HepG2 (cell line): ENCODE results near the gene PRKACG. TPM values are rescaled to one million over a fixed set of nuclear protein-coding genes. Genes with fewer than 3 reads are reported as not detected.

Experiments used
- ATAC-seq: fragments of 200-7000 bp; cut with Tn5 transposase; 3 replicates; pipeline ENCODE4 v1.9.1; 2020; ENCODE audit warnings: mild to moderate bottlenecking, moderate library complexity
- BruUV-seq: library from RNA; stranded (reverse); fragments of 400-500 nt; replicated peaks from 2 replicates; lab custom pipeline; 2021; lab: Mats Ljungman, UMichigan
- CTCF ChIA-PET: fragments of 300-600 bp; formaldehyde crosslinking; extraction: SDS; loops from one replicate; lab custom pipeline; 2021; ENCODE audit warnings: low total read pairs, inconsistent platforms, low intra/inter-chr PET ratio; lab: Yijun Ruan, JAX
- POLR2A ChIA-PET: fragments of 350-600 bp; sonication (Branson Sonifier 250); formaldehyde crosslinking; loops from one replicate; lab custom pipeline; 2020; ENCODE audit warnings: antibody characterized with exemption, inconsistent platforms; lab: Yijun Ruan, JAX
- DNase-seq: peaks from one replicate; pipeline ENCODE4 v3.0.0-alpha.2; 2015; ENCODE audit warnings: low spot score
- FAIRE-seq: peaks from 3 replicates; lab custom pipeline; 2011; peaks lifted over from hg19 to GRCh38; lab: Jason Lieb, UNC
- H2AFZ ChIP-seq: one replicate; pipeline ENCODE4 v1.6.1; 2011; ENCODE audit warnings: low read length, inconsistent platforms
- H3K27ac ChIP-seq: fragments of 300-600 bp; 3 replicates; pipeline ENCODE4 v1.8.0; 2011; ENCODE audit warnings: mixed run types, mild to moderate bottlenecking, mixed read lengths, low read length, inconsistent platforms; ENCODE audit not compliant: insufficient read depth; ENCODE audit errors: extremely low read length
- H3K27me3 ChIP-seq, 2 experiments: fragments of 200-600 bp in 1 of 2; 2 replicates in 1 of 2; 3 replicates in 1 of 2; pipeline versions ENCODE4 v1.6.0 to v1.8.0; 2011; ENCODE audit warnings: low read length in 2 of 2, mild to moderate bottlenecking in 2 of 2, moderate library complexity in 2 of 2, inconsistent platforms in 1 of 2; ENCODE audit not compliant: insufficient read depth in 2 of 2, control insufficient read depth in 1 of 2
- H3K36me3 ChIP-seq, 2 experiments: fragments of 200-600 bp in 1 of 2; replicated peaks in 1 of 2; 2 replicates in 1 of 2; 3 replicates in 1 of 2; pipeline versions ENCODE4 v1.5.1 to v1.8.0; 2011; ENCODE audit warnings: low read length in 2 of 2, inconsistent platforms in 1 of 2; ENCODE audit not compliant: insufficient read depth in 2 of 2, control insufficient read depth in 1 of 2
- H3K4me1 ChIP-seq: 2 replicates; pipeline ENCODE4 v1.5.1; 2012; ENCODE audit warnings: low read length, inconsistent platforms; ENCODE audit not compliant: insufficient read depth
- H3K4me2 ChIP-seq: 2 replicates; pipeline ENCODE4 v1.6.0; 2011; ENCODE audit warnings: low read depth, low read length, inconsistent platforms
- H3K4me3 ChIP-seq, 3 experiments: fragments of 200-600 bp in 1 of 3; sonication (generic), shearing (Covaris generic) in 1 of 3; replicated peaks in 1 of 3; 2 replicates each; pipeline ENCODE4 v1.5.1; 2011 to 2016; ENCODE audit warnings: low read length in 3 of 3, inconsistent platforms in 2 of 3, low read depth in 2 of 3, mild to moderate bottlenecking in 2 of 3, control low read depth in 1 of 3, mixed read lengths in 1 of 3; ENCODE audit not compliant: insufficient read depth in 1 of 3
- H3K79me2 ChIP-seq: one replicate; pipeline ENCODE4 v1.6.1; 2011; ENCODE audit warnings: low read length, inconsistent platforms; ENCODE audit not compliant: insufficient read depth
- H3K9ac ChIP-seq: 2 replicates; pipeline ENCODE4 v1.6.0; 2011; ENCODE audit warnings: mild to moderate bottlenecking, low read depth, low read length, inconsistent platforms; ENCODE audit not compliant: insufficient read depth
- H3K9me3 ChIP-seq: 2 replicates; pipeline ENCODE4 v1.5.1; 2012; ENCODE audit warnings: mild to moderate bottlenecking, low read length
- H4K20me1 ChIP-seq: 2 replicates; pipeline ENCODE4 v1.6.0; 2011; ENCODE audit warnings: inconsistent platforms, mild to moderate bottlenecking, low read length, moderate library complexity; ENCODE audit not compliant: insufficient read depth
- ASH2L ChIP-seq: fragments of 300-600, 200-600 bp; sonication (generic); IDR thresholded peaks from 2 replicates; pipeline ENCODE4 v1.7.0; 2017; ENCODE audit warnings: low read depth, mild to moderate bottlenecking, moderate library complexity, mixed read lengths, low read length; ENCODE audit not compliant: insufficient read length
- ELF3 ChIP-seq: IDR thresholded peaks from 2 replicates; pipeline ENCODE4 v1.6.1; 2016; ENCODE audit warnings: missing genetic modification reagents, missing compliant biosample characterization
- FOXC1 ChIP-seq: sonication (generic); formaldehyde crosslinking; IDR thresholded peaks from 2 replicates; pipeline ENCODE4 v1.8.0; 2022; ENCODE audit warnings: mild to moderate bottlenecking, missing genetic modification reagents, borderline replicate concordance
- FOXP1 ChIP-seq, 2 experiments: fragments of 450-650 bp in 1 of 2; IDR thresholded peaks; 2 replicates each; pipeline ENCODE4 v1.6.1; 2017 to 2018; ENCODE audit warnings: antibody characterized with exemption in 1 of 2
- KMT2B ChIP-seq: IDR thresholded peaks from 2 replicates; pipeline ENCODE4 v1.6.1; 2016; ENCODE audit warnings: missing genetic modification reagents, missing compliant biosample characterization
- MAFK ChIP-seq, 2 experiments: IDR thresholded peaks in 1 of 2; conservative IDR thresholded peaks in 1 of 2; 2 replicates each; pipeline ENCODE4 v1.6.1; 2011; ENCODE audit warnings: improper control_type of control experiment in 2 of 2, low read length in 2 of 2
- NONO ChIP-seq, 2 experiments: fragments of 450-650 bp in 1 of 2; sonication (generic) in 1 of 2; formaldehyde crosslinking in 1 of 2; IDR thresholded peaks in 1 of 2; conservative IDR thresholded peaks in 1 of 2; 2 replicates each; pipeline versions ENCODE4 v1.6.1 to v1.8.0; 2017 to 2022; ENCODE audit warnings: mild to moderate bottlenecking in 1 of 2, missing genetic modification reagents in 1 of 2, moderate library complexity in 1 of 2
- PAWR ChIP-seq: sonication (generic); formaldehyde crosslinking; IDR thresholded peaks from 2 replicates; pipeline ENCODE4 v1.4.0; 2020; ENCODE audit warnings: missing genetic modification reagents, mild to moderate bottlenecking, borderline replicate concordance
- RBM22 ChIP-seq: fragments of 200-400 bp; formaldehyde crosslinking; optimal IDR thresholded peaks from 2 replicates; pipeline ENCODE3; 2017; ENCODE audit warnings: mild to moderate bottlenecking, low read length, moderate library complexity
- SIX1 ChIP-seq: sonication (generic); formaldehyde crosslinking; IDR thresholded peaks from 2 replicates; pipeline ENCODE4 v1.4.0; 2020; ENCODE audit warnings: missing genetic modification reagents, borderline replicate concordance
- TCF7L2 ChIP-seq: IDR thresholded peaks from 2 replicates; pipeline ENCODE4 v1.6.1; 2011; ENCODE audit warnings: mild to moderate bottlenecking, low read depth, low read length, moderate library complexity
- THAP7 ChIP-seq: sonication (generic); formaldehyde crosslinking; IDR thresholded peaks from 2 replicates; pipeline ENCODE4 v1.8.1; 2023; ENCODE audit warnings: mild to moderate bottlenecking, missing genetic modification reagents
- ZNF296 ChIP-seq: sonication (generic); formaldehyde crosslinking; conservative IDR thresholded peaks from 2 replicates; pipeline ENCODE4 v1.5.0; 2020; ENCODE audit warnings: mild to moderate bottlenecking, missing genetic modification reagents
- ZNF564 ChIP-seq: sonication (generic); formaldehyde crosslinking; IDR thresholded peaks from 2 replicates; pipeline ENCODE4 v1.8.1; 2023; ENCODE audit warnings: mild to moderate bottlenecking, missing genetic modification reagents
- ZNF598 ChIP-seq: sonication (generic); formaldehyde crosslinking; IDR thresholded peaks from 2 replicates; pipeline ENCODE4 v1.5.1; 2020; ENCODE audit warnings: mild to moderate bottlenecking, missing genetic modification reagents, borderline replicate concordance
- ZNF772 ChIP-seq: sonication (generic); formaldehyde crosslinking; IDR thresholded peaks from 2 replicates; pipeline ENCODE4 v1.5.0; 2020; ENCODE audit warnings: mild to moderate bottlenecking, missing genetic modification reagents
- WGBS: methylation state at CpG from one replicate; pipeline ENCODE4 v1.1.6; 2017; ENCODE audit warnings: low lambda C conversion rate; 5-methylcytosine and 5-hydroxymethylcytosine counted together
- in situ Hi-C: cut with HindIII; loops from 2 replicates; pipeline ENCODE4 v1.10.0; 2017; ENCODE audit warnings: low pct_unique_long_range_greater_than_20kb; ENCODE audit not compliant: extremely low pct_ligation_motif_present
- intact Hi-C: fragments of 100-400 bp; cut with micrococcal nuclease; formaldehyde crosslinking; loops from one replicate; pipeline ENCODE4 v1.10.0; 2022; ENCODE audit not compliant: unreplicated experiment
- polyA plus RNA-seq, 8 experiments: library from polyadenylated mRNA; depleted of rRNA in 3 of 8; stranded (reverse) in 7 of 8; unstranded in 1 of 8; fragments of >200 nt; fragmentation: Illumina TruSeq in 4 of 8; extraction: Trizol in 4 of 8; gene quantifications; 2 replicates each; pipeline versions ENCODE4 v1.2.1 to v1.2.3, GENCODE V29; 2011 to 2016; ENCODE audit warnings: low read depth in 4 of 8, missing spikeins in 1 of 8, mixed read lengths in 1 of 8; ENCODE audit not compliant: insufficient read depth in 1 of 8
- total RNA-seq, 5 experiments: library from RNA; depleted of rRNA; stranded (reverse); fragments of >200 nt; fragmentation: Illumina TruSeq; extraction: Trizol; gene quantifications; 2 replicates each; pipeline ENCODE4 v1.2.3, GENCODE V29; 2016; ENCODE audit warnings: low read depth in 1 of 5
- TF ChIP-seq, protein P1 (sequence below): sonication (generic); formaldehyde crosslinking; IDR thresholded peaks from 2 replicates; pipeline ENCODE4 v1.4.0; 2020; ENCODE audit warnings: low read depth, missing genetic modification reagents
- TF ChIP-seq, protein P2 (sequence below): IDR thresholded peaks from 2 replicates; pipeline ENCODE4 v1.6.1; 2012; ENCODE audit warnings: inconsistent platforms

The PRKACG gene
- total and polyA plus RNA-seq, 2 of the 13 experiments (the other 11 are each of a cell fraction or from before 2014, with no cell fraction given) = not detected

- Histone ChIP-seq H3K27ac (no peak overlapping the region), H3K27me3 (no peaks in the 10 kb centered on the region), H3K9ac (no peak overlapping the region), H2AFZ (no peak overlapping the region), H3K4me2 (no peak overlapping the region), H3K36me3 (peaks cover 5 to 12% of the 10 kb centered on the region in 2 experiments; a peak in 3 of 5 replicates), H4K20me1 (no peaks in the 10 kb centered on the region), H3K4me1 (no peaks in the 10 kb centered on the region), H3K79me2 (no peaks in the 10 kb centered on the region), H3K9me3 (no peaks in the 10 kb centered on the region), H3K4me3 (no peak overlapping the region)
- POLR2A ChIA-PET = no interaction called here
- no peak for DNase-seq
- 93% methylated on average over 2 of the region's 2 CpGs for WGBS
- FAIRE-seq = no peak
- in situ Hi-C loops = loop anchor here (5.0 to 10.0 kb wide), 2 partner anchors 300 to 423 kb away; partner anchors contain the start of gene PIP5K1B
- CTCF ChIA-PET = no interaction called here
- BruUV-seq = no TSS peak
- TF ChIP-seq TCF7L2 (no peak), ZNF564 (CRISPR knock-in tag) (no peak), PAWR (CRISPR knock-in tag) (no peak), RBM22 (no peak), KMT2B (no peak), FOXC1 (CRISPR knock-in tag) (no peak), ZNF598 (CRISPR knock-in tag) (no peak), FOXP1 (IDR thresholded peaks at IDR 0.05) (no peak), FOXP1 (CRISPR knock-in tag; IDR thresholded peaks at IDR 0.05) (no peak), ZNF296 (CRISPR knock-in tag) (no peak), NONO (IDR thresholded peaks at IDR 0.05) (no peak), NONO (CRISPR knock-in tag; conservative IDR thresholded peaks at IDR 0.05) (no peak), ELF3 (CRISPR knock-in tag) (no peak), ASH2L (no peak), ZNF772 (CRISPR knock-in tag) (no peak), MAFK (conservative IDR thresholded peaks at IDR 0.05 in 1 of 2, IDR thresholded peaks at IDR 0.05 in 1 of 2; ENCODE audit: low read length in 2 of 2) (no peak), THAP7 (CRISPR knock-in tag) (no peak), SIX1 (CRISPR knock-in tag) (no peak)
- TF ChIP-seq, protein P1, sequence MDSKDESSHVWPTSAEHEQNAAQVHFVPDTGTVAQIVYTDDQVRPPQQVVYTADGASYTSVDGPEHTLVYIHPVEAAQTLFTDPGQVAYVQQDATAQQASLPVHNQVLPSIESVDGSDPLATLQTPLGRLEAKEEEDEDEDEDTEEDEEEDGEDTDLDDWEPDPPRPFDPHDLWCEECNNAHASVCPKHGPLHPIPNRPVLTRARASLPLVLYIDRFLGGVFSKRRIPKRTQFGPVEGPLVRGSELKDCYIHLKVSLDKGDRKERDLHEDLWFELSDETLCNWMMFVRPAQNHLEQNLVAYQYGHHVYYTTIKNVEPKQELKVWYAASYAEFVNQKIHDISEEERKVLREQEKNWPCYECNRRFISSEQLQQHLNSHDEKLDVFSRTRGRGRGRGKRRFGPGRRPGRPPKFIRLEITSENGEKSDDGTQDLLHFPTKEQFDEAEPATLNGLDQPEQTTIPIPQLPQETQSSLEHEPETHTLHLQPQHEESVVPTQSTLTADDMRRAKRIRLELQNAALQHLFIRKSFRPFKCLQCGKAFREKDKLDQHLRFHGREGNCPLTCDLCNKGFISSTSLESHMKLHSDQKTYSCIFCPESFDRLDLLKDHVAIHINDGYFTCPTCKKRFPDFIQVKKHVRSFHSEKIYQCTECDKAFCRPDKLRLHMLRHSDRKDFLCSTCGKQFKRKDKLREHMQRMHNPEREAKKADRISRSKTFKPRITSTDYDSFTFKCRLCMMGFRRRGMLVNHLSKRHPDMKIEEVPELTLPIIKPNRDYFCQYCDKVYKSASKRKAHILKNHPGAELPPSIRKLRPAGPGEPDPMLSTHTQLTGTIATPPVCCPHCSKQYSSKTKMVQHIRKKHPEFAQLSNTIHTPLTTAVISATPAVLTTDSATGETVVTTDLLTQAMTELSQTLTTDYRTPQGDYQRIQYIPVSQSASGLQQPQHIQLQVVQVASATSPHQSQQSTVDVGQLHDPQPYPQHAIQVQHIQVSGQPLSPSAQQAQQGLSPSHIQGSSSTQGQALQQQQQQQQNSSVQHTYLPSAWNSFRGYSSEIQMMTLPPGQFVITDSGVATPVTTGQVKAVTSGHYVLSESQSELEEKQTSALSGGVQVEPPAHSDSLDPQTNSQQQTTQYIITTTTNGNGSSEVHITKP (CRISPR knock-in tag) = no peak
- TF ChIP-seq, protein P2, sequence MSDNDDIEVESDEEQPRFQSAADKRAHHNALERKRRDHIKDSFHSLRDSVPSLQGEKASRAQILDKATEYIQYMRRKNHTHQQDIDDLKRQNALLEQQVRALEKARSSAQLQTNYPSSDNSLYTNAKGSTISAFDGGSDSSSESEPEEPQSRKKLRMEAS = no peak
- ATAC-seq = no peak
- intact Hi-C loops = no loop called here
Measured at GRCh38 chr9:69004836-69005235, 9.1 kb downstream of the PRKACG start.
